Lower leg skin (tissue), 3 donors: ENCODE results near the gene GRID2.

ENCODE experiments used
- POLR2A ChIP-seq, 2 donors: fragments of 450-650 bp; IDR thresholded peaks; one replicate each; pipeline ENCODE4 v1.6.1; 2016 to 2017; ENCODE audit warnings: antibody characterized with exemption in 2 of 2, mild to moderate bottlenecking in 1 of 2, moderate library complexity in 1 of 2
- TF ChIP-seq, protein P1 (sequence below), 3 donors: fragments of 450-650 bp; IDR thresholded peaks; one replicate each; pipeline ENCODE4 v1.5.1; 2016; ENCODE audit warnings: antibody characterized with exemption in 3 of 3, mild to moderate bottlenecking in 3 of 3, moderate library complexity in 2 of 3

GRCh38 chr4:93184053-93184452 is 880.3 kb downstream of the GRID2 start:
- TF ChIP-seq, protein P1, sequence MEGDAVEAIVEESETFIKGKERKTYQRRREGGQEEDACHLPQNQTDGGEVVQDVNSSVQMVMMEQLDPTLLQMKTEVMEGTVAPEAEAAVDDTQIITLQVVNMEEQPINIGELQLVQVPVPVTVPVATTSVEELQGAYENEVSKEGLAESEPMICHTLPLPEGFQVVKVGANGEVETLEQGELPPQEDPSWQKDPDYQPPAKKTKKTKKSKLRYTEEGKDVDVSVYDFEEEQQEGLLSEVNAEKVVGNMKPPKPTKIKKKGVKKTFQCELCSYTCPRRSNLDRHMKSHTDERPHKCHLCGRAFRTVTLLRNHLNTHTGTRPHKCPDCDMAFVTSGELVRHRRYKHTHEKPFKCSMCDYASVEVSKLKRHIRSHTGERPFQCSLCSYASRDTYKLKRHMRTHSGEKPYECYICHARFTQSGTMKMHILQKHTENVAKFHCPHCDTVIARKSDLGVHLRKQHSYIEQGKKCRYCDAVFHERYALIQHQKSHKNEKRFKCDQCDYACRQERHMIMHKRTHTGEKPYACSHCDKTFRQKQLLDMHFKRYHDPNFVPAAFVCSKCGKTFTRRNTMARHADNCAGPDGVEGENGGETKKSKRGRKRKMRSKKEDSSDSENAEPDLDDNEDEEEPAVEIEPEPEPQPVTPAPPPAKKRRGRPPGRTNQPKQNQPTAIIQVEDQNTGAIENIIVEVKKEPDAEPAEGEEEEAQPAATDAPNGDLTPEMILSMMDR (IDR thresholded peaks at IDR 0.05), result no peak
- no peak for TF ChIP-seq POLR2A (IDR thresholded peaks at IDR 0.05)
